Heart left ventricle (tissue), 13 donors: ENCODE measurements around the gene FOXJ1.

Experiments
- CTCF ChIP-seq, 12 donors: fragments of 200-600 bp; sonication (generic) in 4 of 12; IDR thresholded peaks; one replicate each; pipeline versions ENCODE4 v1.5.0 to v1.8.0; 2018 to 2022; ENCODE audit warnings: antibody characterized with exemption in 12 of 12, mild to moderate bottlenecking in 5 of 12
- POLR2A ChIP-seq, 2 donors: fragments of 450-650 bp; IDR thresholded peaks; one replicate each; pipeline ENCODE4 v1.6.1; 2017; ENCODE audit warnings: antibody characterized with exemption in 2 of 2, mild to moderate bottlenecking in 2 of 2, moderate library complexity in 2 of 2
- donor health status: ischemic (EF 13 %, LVEDD 7.1; RV severe dilation, severe dysfunction).
- donor health status: DM: no; HTN: yes; CAD: no.
- donor health status: DM: no; HTN: no; CAD: no.
- donor health status: ischemic (EF 25% LVEDD 6.9; RV normal size, moderate dysfunction).
- donor health status: ischemic (EF 25% LVEDD 5.7; RV mildly dilated, moderate dysfunction).
- donor health status: ischemic (EF 35%, LVEDD 5.7; RV mildly dilated, moderate dysfunction).
- donor health status: nonischemic (EF 11% LVEDD 7.7; RV severe dilation, severe dysfunction).
- donor health status: DM: yes; HTN: yes; CAD: no.
- donor health status: PGD.
- donor health status: ischemic (EF 29% LVEDD 5.4; RV normal size, mild dysfunction).
- donor health status: nonischemic (EF 23%, LVEDD 6.1; RV moderate dilation, normal function).

- no peak for TF ChIP-seq CTCF (IDR thresholded peaks at IDR 0.05)
- TF ChIP-seq POLR2A (IDR thresholded peaks at IDR 0.05) = no peak
Measured at GRCh38 chr17:76139801-76140660, 1.0 kb downstream of the FOXJ1 start.
